Pancreas (tissue), 10 donors: Measurements from ENCODE around the gene MTCL1. TPM values are rescaled to one million over a fixed set of nuclear protein-coding genes. Genes with fewer than 3 reads are reported as not detected.
A peak's percentile ranks its signal among the peaks of the same experiment; 100 is the strongest.

Experiments used
- ATAC-seq, 4 donors: fragments of 200-7000 bp; cut with Tn5 transposase; one replicate each; pipeline versions ENCODE4 v1.8.0 to v1.9.1; 2020; ENCODE audit warnings: mild to moderate bottlenecking in 4 of 4, moderate library complexity in 4 of 4
- DNase-seq, 6 donors: peaks; one replicate each; pipeline ENCODE4 v3.0.0-alpha.2; 2020
- FAIRE-seq: peaks from 2 replicates; lab custom pipeline; 2012; peaks lifted over from hg19 to GRCh38; lab: Jason Lieb, UNC
- H3K27ac ChIP-seq, 4 donors: fragments of 200-600 bp; sonication (generic); 1 replicate in 3 of 4; 2 replicates in 1 of 4; pipeline versions ENCODE4 v1.5.0 to v1.8.0; 2020
- H3K27me3 ChIP-seq, 4 donors: fragments of 200-600 bp; one replicate each; pipeline ENCODE4 v1.8.0; 2021
- H3K36me3 ChIP-seq, 3 donors: fragments of 200-600 bp; sonication (generic) in 1 of 3; one replicate each; pipeline versions ENCODE4 v1.5.0 to v1.8.0; 2020 to 2021
- H3K4me1 ChIP-seq, 3 donors: fragments of 200-600 bp; one replicate each; pipeline ENCODE4 v1.8.0; 2021
- H3K4me3 ChIP-seq, 4 donors: fragments of 200-600 bp; sonication (generic) in 2 of 4; one replicate each; pipeline versions ENCODE4 v1.5.0 to v1.8.0; 2020 to 2021
- H3K9me3 ChIP-seq, 4 donors: fragments of 200-600 bp; one replicate each; pipeline ENCODE4 v1.8.0; 2021
- WGBS, 2 donors: extraction: QIAGEN DNeasy Blood & Tissue Kit; methylation state at CpG; one replicate each; pipeline ENCODE4 v1.1.7; 2013; 5-methylcytosine and 5-hydroxymethylcytosine counted together
- intact Hi-C, 3 donors: fragments of 100-400 bp; cut with DNase I; formaldehyde crosslinking; loops; one replicate each; pipeline versions ENCODE4 v1.11.1 to v1.14.2; 2022
- polyA plus RNA-seq, 2 donors: library from polyadenylated mRNA; stranded (reverse); fragments of 200-250 nt; gene quantifications; one replicate each; pipeline ENCODE4 v1.2.3, GENCODE V29; 2013
- total RNA-seq, 6 donors: library from RNA; stranded (reverse); fragmentation: NEBNext Ultra II Directional in 4 of 6; extraction: Animal tissue kit (Norgen Biotek cat#: 25700) in 4 of 6; gene quantifications; one replicate each; pipeline versions ENCODE4 v1.2.1 to v1.2.4, GENCODE V29; 2021 to 2023
- TF ChIP-seq, protein P1 (sequence below), 4 donors: fragments of 200-600 bp; sonication (generic) in 3 of 4; IDR thresholded peaks; one replicate each; pipeline versions ENCODE4 v1.5.0 to v1.8.0; 2021; ENCODE audit warnings: antibody characterized with exemption in 4 of 4
- donor health status: healthy with polysubstance abuse.
- donor health status: DM: no; HTN: no; CAD: no; lungs with moderate emphysema.
- donor health status: DM: no; HTN: no; CAD: no.
- donor health status: control.
- donor health status: control.
- donor health status: Bipolar disorder and iron deficiency.
- donor health status: DM: yes; HTN: yes; CAD: no.
- donor health status: DM: no; HTN: no; CAD: no.
- donor health status: DM: no; HTN: no; CAD: no.
- donor health status: DM: yes; HTN: yes; CAD: no.

MTCL1 gene
- total and polyA plus RNA-seq, 8 donors, result 9.2 to 18.4 (median 12.9) TPM

GRCh38 chr18:8689517-8689916 lies 15.8 kb upstream of the MTCL1 start:
- FAIRE-seq (no peak), ATAC-seq (no peak), DNase-seq (no peak)
- 82 to 88% methylated on average over 13 of the region's 13 CpGs for WGBS, 2 donors
- H3K9me3 ChIP-seq, result no peaks in the 10 kb centered on the region
- no peaks in the 10 kb centered on the region for H3K4me1 ChIP-seq
- no peaks in the 10 kb centered on the region for H3K27me3 ChIP-seq
- H3K4me3 ChIP-seq, result no peak overlapping the region
- H3K27ac ChIP-seq, result no peak overlapping the region
- H3K36me3 ChIP-seq, result no peaks in the 10 kb centered on the region
- TF ChIP-seq, protein P1, sequence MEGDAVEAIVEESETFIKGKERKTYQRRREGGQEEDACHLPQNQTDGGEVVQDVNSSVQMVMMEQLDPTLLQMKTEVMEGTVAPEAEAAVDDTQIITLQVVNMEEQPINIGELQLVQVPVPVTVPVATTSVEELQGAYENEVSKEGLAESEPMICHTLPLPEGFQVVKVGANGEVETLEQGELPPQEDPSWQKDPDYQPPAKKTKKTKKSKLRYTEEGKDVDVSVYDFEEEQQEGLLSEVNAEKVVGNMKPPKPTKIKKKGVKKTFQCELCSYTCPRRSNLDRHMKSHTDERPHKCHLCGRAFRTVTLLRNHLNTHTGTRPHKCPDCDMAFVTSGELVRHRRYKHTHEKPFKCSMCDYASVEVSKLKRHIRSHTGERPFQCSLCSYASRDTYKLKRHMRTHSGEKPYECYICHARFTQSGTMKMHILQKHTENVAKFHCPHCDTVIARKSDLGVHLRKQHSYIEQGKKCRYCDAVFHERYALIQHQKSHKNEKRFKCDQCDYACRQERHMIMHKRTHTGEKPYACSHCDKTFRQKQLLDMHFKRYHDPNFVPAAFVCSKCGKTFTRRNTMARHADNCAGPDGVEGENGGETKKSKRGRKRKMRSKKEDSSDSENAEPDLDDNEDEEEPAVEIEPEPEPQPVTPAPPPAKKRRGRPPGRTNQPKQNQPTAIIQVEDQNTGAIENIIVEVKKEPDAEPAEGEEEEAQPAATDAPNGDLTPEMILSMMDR (IDR thresholded peaks at IDR 0.05), result no peak
- intact Hi-C loops, result no loop called here

GRCh38 chr18:8694891-8695290 lies 10.5 kb upstream of the MTCL1 start:
- TF ChIP-seq, protein P1 (IDR thresholded peaks at IDR 0.05), result no peak
- H3K36me3 ChIP-seq, result no peaks in the 10 kb centered on the region
- no peak overlapping the region for H3K4me3 ChIP-seq
- H3K4me1 ChIP-seq, result no peaks in the 10 kb centered on the region
- FAIRE-seq (no peak), ATAC-seq (no peak), DNase-seq (no peak)
- intact Hi-C loops, result loop anchor here in 2 of 3 donors (2.0 to 5.0 kb wide), 2 partner anchors 292 to 294 kb away; no protein-coding TSS in a partner anchor
- H3K27ac ChIP-seq, result no peak overlapping the region
- 79 to 80% methylated on average over 10 of the region's 10 CpGs for WGBS, 2 donors
- no peaks in the 10 kb centered on the region for H3K9me3 ChIP-seq
- H3K27me3 ChIP-seq, result no peaks in the 10 kb centered on the region

DNA sequence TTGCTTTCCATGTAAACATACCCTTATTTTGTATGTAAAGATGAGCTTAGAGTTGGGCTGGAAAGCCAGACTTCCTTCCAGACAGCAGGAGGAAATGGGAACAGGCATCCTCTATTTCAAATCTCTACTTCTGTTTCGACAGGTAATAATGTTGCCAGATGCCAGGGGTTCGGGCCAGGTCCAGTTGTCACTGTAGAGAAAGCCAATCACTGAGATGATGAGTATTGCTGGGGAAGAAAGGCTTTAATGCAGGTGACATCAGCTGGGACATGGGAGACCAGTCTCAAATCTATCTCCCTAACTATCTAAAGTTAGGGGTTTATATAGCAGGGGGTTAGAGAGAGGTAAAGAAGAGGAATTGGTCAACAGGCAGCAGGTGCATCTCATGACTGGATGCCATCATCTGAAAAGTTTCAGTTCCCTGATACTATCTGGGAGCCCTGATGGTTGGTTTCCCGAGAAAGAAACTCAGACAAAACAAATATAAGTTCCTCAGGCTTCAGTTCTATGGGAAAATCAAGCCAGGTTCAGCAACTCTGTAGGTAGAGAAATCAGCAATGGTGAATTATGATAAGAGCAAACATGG lies 9.3 kb upstream of the MTCL1 start:
- peak in 1 of 4 donors; percentile 35 for ATAC-seq
- H3K4me1 ChIP-seq, result no peaks in the 10 kb centered on the region
- no peak overlapping the region for H3K27ac ChIP-seq
- WGBS, 2 donors, result 63 to 66% methylated on average over 3 of the region's 3 CpGs
- H3K36me3 ChIP-seq, result no peaks in the 10 kb centered on the region
- no peak for FAIRE-seq
- no peaks in the 10 kb centered on the region for H3K27me3 ChIP-seq
- intact Hi-C loops, result loop anchor here in 1 of 3 donors (2.0 kb wide), 1 partner anchor 293 kb away; no protein-coding TSS in a partner anchor
- TF ChIP-seq, protein P1 (IDR thresholded peaks at IDR 0.05), result no peak
- H3K4me3 ChIP-seq, result no peak overlapping the region
- DNase-seq, result no peak
- H3K9me3 ChIP-seq, result no peaks in the 10 kb centered on the region

DNA sequence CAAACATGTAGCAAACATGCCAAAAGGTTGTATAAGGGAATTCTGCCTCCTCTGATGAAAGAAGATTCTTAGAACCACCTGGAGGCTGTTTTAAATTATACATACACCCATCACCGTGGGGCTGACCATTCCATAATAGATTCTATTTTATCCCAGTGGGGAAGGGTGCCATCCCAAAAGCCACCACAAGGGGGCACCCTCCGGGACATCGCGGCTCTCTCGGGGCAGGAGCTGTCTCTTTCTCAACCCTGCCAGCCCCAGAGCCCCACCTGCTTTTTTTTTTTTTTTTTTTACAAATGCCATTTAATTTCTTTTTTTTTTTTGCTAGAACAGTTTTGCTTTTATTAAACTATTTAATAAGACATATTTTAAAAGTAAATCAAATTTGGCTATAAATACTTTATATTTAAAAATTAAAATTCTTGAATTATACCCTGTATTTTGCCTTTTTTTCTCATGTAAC lies 8.6 kb upstream of the MTCL1 start:
- TF ChIP-seq, protein P1 (IDR thresholded peaks at IDR 0.05), result peak; percentile 84 to 94 (median 86)
- no peaks in the 10 kb centered on the region for H3K27me3 ChIP-seq
- ATAC-seq (peak; percentile 92 to 100 (median 98)), FAIRE-seq (peak; percentile 96), DNase-seq (peak; percentile 58 to 96 (median 80))
- H3K4me1 ChIP-seq, result no peaks in the 10 kb centered on the region
- intact Hi-C loops, result no loop called here
- no peaks in the 10 kb centered on the region for H3K9me3 ChIP-seq
- WGBS, 2 donors, result 0% methylated on average over 5 of the region's 5 CpGs
- no peaks in the 10 kb centered on the region for H3K36me3 ChIP-seq
- no peak overlapping the region for H3K27ac ChIP-seq
- no peak overlapping the region for H3K4me3 ChIP-seq

GRCh38 chr18:8699126-8699525 lies 6.2 kb upstream of the MTCL1 start:
- no peaks in the 10 kb centered on the region for H3K9me3 ChIP-seq
- no peaks in the 10 kb centered on the region for H3K27me3 ChIP-seq
- peaks cover 0 to 4% (median 4%) of the 10 kb centered on the region in 3 donors for H3K4me1 ChIP-seq
- intact Hi-C loops, result no loop called here
- no peak overlapping the region for H3K27ac ChIP-seq
- no peaks in the 10 kb centered on the region for H3K36me3 ChIP-seq
- ATAC-seq (no peak), FAIRE-seq (no peak), DNase-seq (no peak)
- no peak overlapping the region for H3K4me3 ChIP-seq
- TF ChIP-seq, protein P1 (IDR thresholded peaks at IDR 0.05), result no peak
- 78 to 88% methylated on average over 7 of the region's 7 CpGs for WGBS, 2 donors
